Endothelial cell of umbilical vein (primary cell): ENCODE data around the gene KRT15. TPM values are rescaled to one million over a fixed set of nuclear protein-coding genes. Genes with fewer than 3 reads are reported as not detected.

Source experiments
- BruUV-seq: library from RNA; stranded (reverse); fragments of 400-500 nt; replicated peaks from 2 replicates; lab custom pipeline; 2021; lab: Mats Ljungman, UMichigan
- CTCF ChIA-PET: fragments of 300-600, 350-600 bp; sonication (Branson Sonifier 250); formaldehyde crosslinking; loops from one replicate; lab custom pipeline; 2021; ENCODE audit warnings: antibody characterized with exemption, inconsistent platforms; lab: Charles Lee
- POLR2A ChIA-PET: fragments of 300-600, 350-600 bp; sonication (Branson Sonifier 250); formaldehyde crosslinking; loops from one replicate; lab custom pipeline; 2021; ENCODE audit warnings: antibody characterized with exemption, inconsistent platforms; lab: Charles Lee
- DNase-seq: peaks from one replicate; pipeline ENCODE4 v3.0.0-alpha.2; 2011; ENCODE audit warnings: low read depth, low spot score
- FAIRE-seq: peaks from 2 replicates; lab custom pipeline; 2011; peaks lifted over from hg19 to GRCh38; lab: Jason Lieb, UNC
- H2AFZ ChIP-seq: 2 replicates; pipeline ENCODE4 v1.6.0; 2012; ENCODE audit warnings: low read depth, low read length, control low read depth, inconsistent platforms
- H3K27ac ChIP-seq: 2 replicates; pipeline ENCODE4 v1.5.1; 2011; ENCODE audit warnings: low read depth, mild to moderate bottlenecking, control low read depth, low read length, moderate library complexity; ENCODE audit not compliant: insufficient read depth
- H3K27me3 ChIP-seq, 2 experiments: 2 replicates each; pipeline versions ENCODE4 v1.6.0 to v1.6.1; 2011; ENCODE audit warnings: low read length in 2 of 2, mixed read lengths in 1 of 2; ENCODE audit not compliant: control insufficient read depth in 2 of 2, insufficient read depth in 2 of 2
- H3K36me3 ChIP-seq, 2 experiments: 2 replicates in 1 of 2; 3 replicates in 1 of 2; pipeline ENCODE4 v1.5.1; 2011; ENCODE audit warnings: low read length in 2 of 2, mild to moderate bottlenecking in 1 of 2, moderate library complexity in 1 of 2; ENCODE audit not compliant: control insufficient read depth in 2 of 2, insufficient read depth in 2 of 2; ENCODE audit errors: extremely low read depth in 1 of 2
- H3K4me1 ChIP-seq: 3 replicates; pipeline ENCODE4 v1.5.1; 2011; ENCODE audit warnings: mild to moderate bottlenecking, low read length; ENCODE audit not compliant: control insufficient read depth, insufficient read depth; ENCODE audit errors: extremely low read depth
- H3K4me2 ChIP-seq: 2 replicates; pipeline ENCODE4 v1.6.1; 2011; ENCODE audit warnings: low read length, control low read depth, mixed read lengths; ENCODE audit not compliant: insufficient read depth
- H3K4me3 ChIP-seq, 3 experiments: fragments of 200-600 bp in 1 of 3; sonication (generic), shearing (Covaris generic) in 1 of 3; replicated peaks in 1 of 3; 2 replicates each; pipeline ENCODE4 v1.5.1; 2011 to 2016; ENCODE audit warnings: control low read depth in 3 of 3, low read length in 3 of 3, mild to moderate bottlenecking in 2 of 3, inconsistent platforms in 1 of 3, low read depth in 1 of 3, moderate library complexity in 1 of 3; ENCODE audit not compliant: insufficient read depth in 1 of 3
- H3K79me2 ChIP-seq: 2 replicates; pipeline ENCODE4 v1.6.0; 2012; ENCODE audit warnings: low read length, inconsistent platforms; ENCODE audit not compliant: control insufficient read depth, insufficient read depth
- H3K9ac ChIP-seq: replicated peaks from 2 replicates; pipeline ENCODE3; 2011; ENCODE audit warnings: low read length, control low read depth; ENCODE audit not compliant: insufficient read depth; ENCODE audit errors: extremely low read depth
- H3K9me1 ChIP-seq: replicated peaks from 3 replicates; pipeline ENCODE4 v1.6.0; 2011; ENCODE audit warnings: mild to moderate bottlenecking, low read length; ENCODE audit not compliant: control insufficient read depth, insufficient read depth; ENCODE audit errors: extremely low read depth
- H3K9me3 ChIP-seq: replicated peaks from 2 replicates; pipeline ENCODE4 v1.5.1; 2012; ENCODE audit warnings: low read length, inconsistent platforms; ENCODE audit not compliant: control insufficient read depth, insufficient read depth
- H4K20me1 ChIP-seq: replicated peaks from 2 replicates; pipeline ENCODE3; 2011; ENCODE audit warnings: mild to moderate bottlenecking, low read length; ENCODE audit not compliant: control insufficient read depth, insufficient read depth; ENCODE audit errors: extremely low read depth
- EZH2 ChIP-seq: IDR thresholded peaks from 2 replicates; pipeline ENCODE4 v1.6.1; 2012; ENCODE audit warnings: borderline replicate concordance, low read depth, mild to moderate bottlenecking, moderate library complexity, low read length, inconsistent platforms; ENCODE audit not compliant: severe bottlenecking
- FOS ChIP-seq: IDR thresholded peaks from 2 replicates; pipeline ENCODE4 v1.6.1; 2011; ENCODE audit warnings: mild to moderate bottlenecking, low read length, moderate library complexity, borderline replicate concordance; ENCODE audit not compliant: insufficient read depth
- GATA2 ChIP-seq: IDR thresholded peaks from 2 replicates; pipeline ENCODE4 v1.7.0; 2011; ENCODE audit warnings: low read depth, mild to moderate bottlenecking, moderate library complexity, mixed read lengths, low read length; ENCODE audit not compliant: insufficient read length, insufficient read depth
- JUN ChIP-seq: IDR thresholded peaks from 2 replicates; pipeline ENCODE4 v1.6.1; 2011; ENCODE audit warnings: borderline replicate concordance, low read depth; ENCODE audit not compliant: insufficient read length, insufficient read depth
- MYC ChIP-seq: IDR thresholded peaks from one replicate; pipeline ENCODE4 v1.6.1; 2011; ENCODE audit warnings: mild to moderate bottlenecking, low read depth, low read length
- POLR2A ChIP-seq: IDR thresholded peaks from 2 replicates; pipeline ENCODE4 v1.6.1; 2012; ENCODE audit warnings: low read depth, mild to moderate bottlenecking, control low read depth, low read length
- POLR2AphosphoS5 ChIP-seq: IDR thresholded peaks from 2 replicates; pipeline ENCODE4 v1.6.1; 2012; ENCODE audit warnings: low read depth, mild to moderate bottlenecking, control low read depth, low read length, moderate library complexity; ENCODE audit not compliant: insufficient read depth
- dilution Hi-C: fragments of 300-500 bp; cut with MboI; formaldehyde crosslinking; loops from one replicate; pipeline ENCODE4 v1.15.0; 2019; ENCODE audit warnings: low sequenced_read_pairs; ENCODE audit not compliant: extremely low pct_ligation_motif_present
- intact Hi-C: fragments of 100-400 bp; cut with micrococcal nuclease; formaldehyde crosslinking; loops from one replicate; pipeline ENCODE4 v1.10.0; 2022
- polyA plus RNA-seq, 4 experiments: library from polyadenylated mRNA; depleted of rRNA in 3 of 4; stranded (reverse) in 3 of 4; unstranded in 1 of 4; fragments of >200 nt; gene quantifications; 2 replicates each; pipeline versions ENCODE4 v1.2.1 to v1.2.3, GENCODE V29; 2011 to 2012; ENCODE audit warnings: missing spikeins in 1 of 4
- total RNA-seq: library from RNA; stranded (reverse); gene quantifications from 2 replicates; pipeline ENCODE4 v1.2.3, GENCODE V29; 2021
- TF ChIP-seq, protein P1 (sequence below), 2 donors: IDR thresholded peaks; 1 replicate in 1 of 2; 2 replicates in 1 of 2; pipeline ENCODE4 v1.5.1; 2011; ENCODE audit warnings: low read length in 2 of 2, mild to moderate bottlenecking in 2 of 2, moderate library complexity in 2 of 2, control low read depth in 1 of 2, inconsistent platforms in 1 of 2, low read depth in 1 of 2; ENCODE audit not compliant: insufficient read depth in 1 of 2; ENCODE audit errors: extremely low read depth in 1 of 2
- TF ChIP-seq, protein P2 (sequence below): IDR thresholded peaks from 2 replicates; pipeline ENCODE4 v1.6.1; 2011; ENCODE audit not compliant: insufficient read depth, insufficient read length

Gene KRT15
- total and polyA plus RNA-seq, 2 donors (not counting 3 experiments of a cell fraction or from before 2014, with no cell fraction given), result 0.68 to 2.8 TPM

DNA sequence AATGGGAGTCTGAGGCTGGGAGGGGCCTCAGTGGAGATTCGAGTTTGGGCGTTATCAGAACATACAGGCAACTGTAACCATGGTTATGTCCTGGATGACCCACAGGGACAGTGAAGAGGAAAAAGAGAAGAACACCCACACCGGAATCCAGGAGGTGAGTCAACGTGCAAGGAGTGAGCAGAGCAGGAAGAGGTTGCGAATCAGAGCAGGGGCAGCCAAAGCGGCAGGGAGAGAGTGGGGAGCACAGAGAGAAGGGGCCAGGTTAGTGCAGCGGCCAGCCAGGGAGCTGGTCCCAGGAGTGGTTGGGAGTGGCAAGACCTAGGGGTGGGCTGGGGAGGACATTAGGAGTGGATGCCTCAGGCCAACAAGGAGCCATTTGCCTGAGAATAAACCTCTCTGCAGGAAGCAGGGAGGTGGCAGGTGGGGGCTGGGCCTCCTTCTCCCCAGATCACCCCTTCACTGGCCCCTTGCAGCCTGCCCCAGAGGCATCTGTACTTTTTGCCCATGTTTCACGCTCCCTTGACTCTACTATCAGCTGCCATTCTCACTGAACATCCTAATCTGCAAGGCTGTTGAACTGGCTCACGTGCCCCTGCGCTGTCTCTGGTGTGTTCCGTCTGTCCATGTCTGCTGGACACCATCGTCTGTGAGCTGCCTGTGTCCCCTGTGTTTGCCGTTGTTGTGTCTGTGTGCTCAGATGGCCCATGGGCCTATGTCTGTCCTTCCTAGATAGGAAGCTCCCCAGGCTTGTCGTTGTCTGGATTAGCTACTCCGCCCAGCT is 18.4 kb downstream of the KRT15 start:
- Histone ChIP-seq H3K4me1 (peaks cover 18% of the 10 kb centered on the region), H3K9ac (no peak overlapping the region), H3K36me3 (no peaks in the 10 kb centered on the region), H3K79me2 (no peaks in the 10 kb centered on the region), H3K4me2 (no peak overlapping the region), H2AFZ (peak overlapping the region; percentile 66), H3K27ac (no peak overlapping the region), H3K9me1 (no peaks in the 10 kb centered on the region), H3K27me3 (no peaks in the 10 kb centered on the region), H3K4me3 (no peak overlapping the region), H3K9me3 (no peaks in the 10 kb centered on the region), H4K20me1 (no peaks in the 10 kb centered on the region)
- CTCF ChIA-PET, result interaction anchor here (0.7 to 22.3 kb wide), 8 partner anchors 13 to 590 kb away, joined by 3 to 350 read pairs (median 4); no protein-coding TSS in a partner anchor
- no TSS peak for BruUV-seq
- intact Hi-C loops, result no loop called here
- dilution Hi-C loops, result no loop called here
- POLR2A ChIA-PET, result no interaction called here
- DNase-seq (peak; percentile 47), FAIRE-seq (peak; percentile 83)
- no peak for TF ChIP-seq MYC
- peak; percentile 22 for TF ChIP-seq JUN
- peak; percentile 56 for TF ChIP-seq GATA2
- TF ChIP-seq EZH2, result no peak
- peak; percentile 71 for TF ChIP-seq FOS

DNA sequence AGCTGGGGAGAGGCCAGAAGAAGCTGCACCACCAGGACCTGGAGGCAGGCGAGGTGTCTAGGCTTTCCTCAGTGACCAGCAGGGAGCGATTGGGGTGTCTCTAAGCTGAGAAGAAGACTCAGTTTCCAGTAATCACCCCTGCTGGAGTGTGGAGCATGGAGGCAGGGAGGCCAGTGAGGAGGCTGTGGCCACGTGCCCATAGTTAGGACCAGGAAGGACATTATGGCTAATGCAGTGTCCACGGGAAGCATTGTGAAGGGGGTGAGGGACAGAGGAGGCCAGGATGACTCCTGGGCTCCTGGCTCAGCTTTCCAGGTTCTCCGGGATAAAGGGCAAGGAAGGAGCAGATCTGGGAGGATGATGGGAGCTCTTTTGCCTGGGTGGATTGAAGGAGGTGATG is 19.0 kb downstream of the KRT15 start:
- Histone ChIP-seq H4K20me1 (no peaks in the 10 kb centered on the region), H3K9me1 (no peaks in the 10 kb centered on the region), H3K36me3 (no peaks in the 10 kb centered on the region), H3K9me3 (no peaks in the 10 kb centered on the region), H3K4me3 (no peak overlapping the region), H3K4me2 (no peak overlapping the region), H3K27me3 (no peaks in the 10 kb centered on the region), H3K9ac (no peak overlapping the region), H3K79me2 (no peaks in the 10 kb centered on the region), H3K4me1 (peaks cover 19% of the 10 kb centered on the region), H2AFZ (peak overlapping the region; percentile 66), H3K27ac (no peak overlapping the region)
- intact Hi-C loops (loop anchor here (10.0 kb wide), 2 partner anchors 95 to 695 kb away; no protein-coding TSS in a partner anchor), dilution Hi-C loops (no loop called here)
- no peak for TF ChIP-seq FOS
- no peak for TF ChIP-seq POLR2AphosphoS5
- TF ChIP-seq, protein P1, sequence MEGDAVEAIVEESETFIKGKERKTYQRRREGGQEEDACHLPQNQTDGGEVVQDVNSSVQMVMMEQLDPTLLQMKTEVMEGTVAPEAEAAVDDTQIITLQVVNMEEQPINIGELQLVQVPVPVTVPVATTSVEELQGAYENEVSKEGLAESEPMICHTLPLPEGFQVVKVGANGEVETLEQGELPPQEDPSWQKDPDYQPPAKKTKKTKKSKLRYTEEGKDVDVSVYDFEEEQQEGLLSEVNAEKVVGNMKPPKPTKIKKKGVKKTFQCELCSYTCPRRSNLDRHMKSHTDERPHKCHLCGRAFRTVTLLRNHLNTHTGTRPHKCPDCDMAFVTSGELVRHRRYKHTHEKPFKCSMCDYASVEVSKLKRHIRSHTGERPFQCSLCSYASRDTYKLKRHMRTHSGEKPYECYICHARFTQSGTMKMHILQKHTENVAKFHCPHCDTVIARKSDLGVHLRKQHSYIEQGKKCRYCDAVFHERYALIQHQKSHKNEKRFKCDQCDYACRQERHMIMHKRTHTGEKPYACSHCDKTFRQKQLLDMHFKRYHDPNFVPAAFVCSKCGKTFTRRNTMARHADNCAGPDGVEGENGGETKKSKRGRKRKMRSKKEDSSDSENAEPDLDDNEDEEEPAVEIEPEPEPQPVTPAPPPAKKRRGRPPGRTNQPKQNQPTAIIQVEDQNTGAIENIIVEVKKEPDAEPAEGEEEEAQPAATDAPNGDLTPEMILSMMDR (IDR thresholded peaks at IDR 0.05; ENCODE audit: extremely low read depth in 1 of 2, insufficient read depth in 1 of 2, low read depth in 1 of 2, low read length in 2 of 2), result no peak
- TF ChIP-seq POLR2A, result no peak
- TF ChIP-seq, protein P2, sequence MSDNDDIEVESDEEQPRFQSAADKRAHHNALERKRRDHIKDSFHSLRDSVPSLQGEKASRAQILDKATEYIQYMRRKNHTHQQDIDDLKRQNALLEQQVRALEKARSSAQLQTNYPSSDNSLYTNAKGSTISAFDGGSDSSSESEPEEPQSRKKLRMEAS, result no peak
- no peak for TF ChIP-seq JUN
- TF ChIP-seq EZH2, result no peak
- TF ChIP-seq GATA2, result no peak
- TF ChIP-seq MYC, result no peak
- ChIA-PET POLR2A (no interaction called here), CTCF (interaction anchor here (0.9 to 22.3 kb wide), 5 partner anchors 12 to 168 kb away, joined by 4 to 350 read pairs (median 6); no protein-coding TSS in a partner anchor)
- DNase-seq (no peak), FAIRE-seq (no peak)
- no TSS peak for BruUV-seq
